ENCODE results near the gene CHCHD4. TPM values are rescaled to one million over a fixed set of nuclear protein-coding genes. Genes with fewer than 3 reads are reported as not detected.
A peak's percentile ranks its signal among the peaks of the same experiment; 100 is the strongest.

Gene CHCHD4
- total and polyA plus RNA-seq, 2 of the 13 experiments (the other 11 are each of a cell fraction or from before 2014, with no cell fraction given), result 15.8 to 24.1 TPM

DNA sequence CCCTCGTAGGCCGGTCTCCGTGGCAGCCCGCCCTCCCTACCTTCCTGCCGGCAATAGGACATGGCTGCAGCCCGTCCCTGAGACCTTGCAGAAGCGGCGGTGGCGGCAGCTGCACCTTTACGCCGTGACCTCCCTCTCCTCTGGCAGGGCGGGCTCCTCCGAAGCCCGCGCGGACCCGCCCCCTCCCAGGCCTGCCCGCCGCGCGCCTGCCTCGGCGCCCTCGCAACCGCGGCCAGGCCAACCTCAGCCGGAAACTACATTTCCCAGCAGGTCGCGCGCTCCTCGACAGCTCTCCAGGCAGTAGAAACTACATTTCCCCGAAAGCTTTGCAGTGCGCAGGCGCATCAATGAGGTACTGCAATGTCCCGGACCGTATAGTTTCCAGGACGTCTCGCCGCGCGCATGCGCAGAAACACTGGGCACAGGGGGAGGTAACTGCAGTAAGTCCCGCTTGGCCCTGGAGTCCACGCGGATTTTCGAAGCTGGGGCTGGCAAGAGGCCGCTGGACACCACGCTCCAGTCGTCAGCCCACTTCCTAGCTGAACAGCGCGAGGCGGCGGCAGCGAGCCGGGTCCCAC is at the start of gene CHCHD4, which contains the start of gene TMEM43 (continued):
- TF ChIP-seq, protein P1, sequence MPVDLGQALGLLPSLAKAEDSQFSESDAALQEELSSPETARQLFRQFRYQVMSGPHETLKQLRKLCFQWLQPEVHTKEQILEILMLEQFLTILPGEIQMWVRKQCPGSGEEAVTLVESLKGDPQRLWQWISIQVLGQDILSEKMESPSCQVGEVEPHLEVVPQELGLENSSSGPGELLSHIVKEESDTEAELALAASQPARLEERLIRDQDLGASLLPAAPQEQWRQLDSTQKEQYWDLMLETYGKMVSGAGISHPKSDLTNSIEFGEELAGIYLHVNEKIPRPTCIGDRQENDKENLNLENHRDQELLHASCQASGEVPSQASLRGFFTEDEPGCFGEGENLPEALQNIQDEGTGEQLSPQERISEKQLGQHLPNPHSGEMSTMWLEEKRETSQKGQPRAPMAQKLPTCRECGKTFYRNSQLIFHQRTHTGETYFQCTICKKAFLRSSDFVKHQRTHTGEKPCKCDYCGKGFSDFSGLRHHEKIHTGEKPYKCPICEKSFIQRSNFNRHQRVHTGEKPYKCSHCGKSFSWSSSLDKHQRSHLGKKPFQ (CRISPR knock-in tag; IDR thresholded peaks at IDR 0.05; ENCODE audit: insufficient replicate concordance), result peak; percentile 22
- TF ChIP-seq CEBPB (IDR thresholded peaks at IDR 0.05; ENCODE audit: borderline replicate concordance, low read depth, low read length), result no peak
- peak; percentile 95 for TF ChIP-seq IRF2 (CRISPR knock-in tag; IDR thresholded peaks at IDR 0.05)
- TF ChIP-seq SMARCC2 (IDR thresholded peaks at IDR 0.05), result no peak
- TF ChIP-seq, protein P2, sequence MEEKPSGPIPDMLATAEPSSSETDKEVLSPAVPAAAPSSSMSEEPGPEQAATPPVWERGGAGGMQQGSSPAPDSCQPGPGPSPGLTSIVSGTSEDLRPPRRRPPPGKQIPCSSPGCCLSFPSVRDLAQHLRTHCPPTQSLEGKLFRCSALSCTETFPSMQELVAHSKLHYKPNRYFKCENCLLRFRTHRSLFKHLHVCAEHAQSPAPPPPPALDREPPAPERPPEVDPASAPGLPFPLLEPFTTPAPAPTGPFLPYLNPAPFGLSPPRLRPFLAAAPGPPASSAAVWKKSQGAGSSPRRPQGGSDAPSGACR (CRISPR knock-in tag; IDR thresholded peaks at IDR 0.05), result no peak
- peak; percentile 32; the same call in 1 of the 2 replicates for TF ChIP-seq CREB1 (IDR thresholded peaks at IDR 0.05)
- no peak for TF ChIP-seq CREB1 (CRISPR knock-in tag; IDR thresholded peaks at IDR 0.05)
- no peak for TF ChIP-seq EEA1 (CRISPR knock-in tag; IDR thresholded peaks at IDR 0.05; ENCODE audit: borderline replicate concordance)
- 0 out of 2 replicates have a peak, but pooled peaks have one; percentile 11 for TF ChIP-seq KDM6A (CRISPR knock-in tag; IDR thresholded peaks at IDR 0.05; ENCODE audit: low read depth)
- no peak for TF ChIP-seq ZNF30 (CRISPR knock-in tag; IDR thresholded peaks at IDR 0.05)
- peak; percentile 93 for TF ChIP-seq NR2C2 (CRISPR knock-in tag; IDR thresholded peaks at IDR 0.05; ENCODE audit: borderline replicate concordance)
- no peak for TF ChIP-seq ZSCAN22 (CRISPR knock-in tag; IDR thresholded peaks at IDR 0.05)
- TF ChIP-seq ZNF850 (CRISPR knock-in tag; conservative IDR thresholded peaks at IDR 0.05), result no peak
- TF ChIP-seq YY1 (IDR thresholded peaks at IDR 0.05; ENCODE audit: insufficient read depth, insufficient replicate concordance, low read depth, low read length), result peak; percentile 80
- TF ChIP-seq ZNF629 (CRISPR knock-in tag; conservative IDR thresholded peaks at IDR 0.05), result no peak; the same call in 1 of the 2 replicates
- TF ChIP-seq KLF15 (CRISPR knock-in tag; IDR thresholded peaks at IDR 0.05; ENCODE audit: borderline replicate concordance), result no peak
- TF ChIP-seq, protein P3, sequence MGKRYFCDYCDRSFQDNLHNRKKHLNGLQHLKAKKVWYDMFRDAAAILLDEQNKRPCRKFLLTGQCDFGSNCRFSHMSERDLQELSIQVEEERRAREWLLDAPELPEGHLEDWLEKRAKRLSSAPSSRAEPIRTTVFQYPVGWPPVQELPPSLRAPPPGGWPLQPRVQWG (CRISPR knock-in tag; IDR thresholded peaks at IDR 0.05; ENCODE audit: borderline replicate concordance, low read depth), result no peak
- no peak for TF ChIP-seq ZNF496 (CRISPR knock-in tag; IDR thresholded peaks at IDR 0.05; ENCODE audit: insufficient replicate concordance)
- no peak for TF ChIP-seq ZBTB8A (CRISPR knock-in tag; IDR thresholded peaks at IDR 0.05; ENCODE audit: borderline replicate concordance, low read depth)
- TF ChIP-seq EHMT2 (IDR thresholded peaks at IDR 0.05; ENCODE audit: borderline replicate concordance, low read depth, low read length), result no peak
- no peak for TF ChIP-seq ZNF282 (IDR thresholded peaks at IDR 0.05; ENCODE audit: partially characterized antibody)
- no peak for TF ChIP-seq SMARCE1 (IDR thresholded peaks at IDR 0.05; ENCODE audit: borderline replicate concordance)
- TF ChIP-seq SOX13 (IDR thresholded peaks at IDR 0.05), result no peak
- TF ChIP-seq SOX13 (CRISPR knock-in tag; conservative IDR thresholded peaks at IDR 0.05 in 1 of 2, IDR thresholded peaks at IDR 0.05 in 1 of 2), result no peak
- TF ChIP-seq ZNF607 (CRISPR knock-in tag; IDR thresholded peaks at IDR 0.05; ENCODE audit: borderline replicate concordance), result no peak; the same call in none of the 2 replicates
